Measurements from ENCODE around the gene PLA2G12A.
"Not testable (repeated sequence)": the region's sequence is repeated elsewhere in the genome, so short reads cannot be mapped to it uniquely, and the experiment has no call there.

PLA2G12A gene

GRCh38 chr4:109728385-109728784, 1.5 kb downstream of the PLA2G12A start:
- DNase-seq: no peak

DNA sequence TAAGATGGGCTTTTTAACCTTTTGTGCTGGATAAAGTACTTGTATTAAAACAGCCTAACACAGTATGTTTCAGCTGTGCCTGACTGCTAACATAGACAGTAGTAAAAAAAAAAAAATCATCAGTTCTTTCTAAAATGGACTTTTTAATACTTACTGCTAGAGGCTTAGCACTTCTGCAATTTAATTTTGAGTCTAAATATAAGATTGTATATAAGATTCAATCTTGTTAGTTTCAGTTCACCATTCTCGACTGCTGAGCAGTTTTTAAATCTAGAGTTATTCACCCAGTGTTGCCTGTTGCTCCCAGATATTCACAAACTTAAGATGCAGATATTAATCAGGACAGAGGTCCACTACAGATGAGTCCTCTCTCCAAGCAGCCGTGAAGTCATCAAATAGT, 6.8 kb downstream of the PLA2G12A start:
- DNase-seq: no peak

DNA sequence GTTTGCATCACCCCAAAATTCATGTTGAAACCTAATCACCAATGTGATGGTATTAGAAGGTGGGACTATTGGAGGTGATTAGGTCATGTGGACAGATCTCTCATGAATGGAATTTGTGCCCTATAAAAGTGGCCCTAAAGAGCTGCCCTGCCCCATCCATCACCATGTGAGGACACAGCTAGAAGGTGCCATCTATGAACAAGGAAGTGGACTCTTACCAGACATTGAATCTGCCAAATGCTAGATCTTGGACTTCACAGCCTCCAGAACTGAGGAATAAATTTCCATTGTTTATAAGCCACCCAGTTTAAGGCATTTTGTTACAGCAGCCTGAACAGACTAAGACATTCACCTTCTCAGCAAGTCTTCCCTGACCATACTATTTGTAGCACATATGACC, 7.5 kb downstream of the PLA2G12A start:
- no peak for DNase-seq

DNA sequence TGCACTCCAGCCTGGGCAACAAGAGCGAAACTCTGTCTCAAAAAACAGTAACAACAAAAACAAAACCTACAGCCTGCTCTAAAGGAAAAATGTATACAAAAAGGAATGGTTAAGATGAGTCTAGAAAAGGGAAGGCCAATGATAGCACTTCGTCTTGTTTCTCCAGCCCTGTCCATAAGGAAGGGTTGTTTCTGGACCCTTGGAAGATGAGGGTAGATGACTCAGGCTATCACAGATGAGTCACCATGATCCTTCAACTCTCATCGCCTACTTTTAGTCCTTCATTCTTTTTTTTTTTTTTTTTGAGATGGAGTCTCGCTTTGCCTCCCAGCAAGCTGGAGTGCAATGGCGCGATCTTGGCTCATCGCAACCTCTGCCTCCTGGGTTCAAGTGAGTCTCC, 8.8 kb downstream of the PLA2G12A start:
- peak; percentile 23 for DNase-seq

DNA sequence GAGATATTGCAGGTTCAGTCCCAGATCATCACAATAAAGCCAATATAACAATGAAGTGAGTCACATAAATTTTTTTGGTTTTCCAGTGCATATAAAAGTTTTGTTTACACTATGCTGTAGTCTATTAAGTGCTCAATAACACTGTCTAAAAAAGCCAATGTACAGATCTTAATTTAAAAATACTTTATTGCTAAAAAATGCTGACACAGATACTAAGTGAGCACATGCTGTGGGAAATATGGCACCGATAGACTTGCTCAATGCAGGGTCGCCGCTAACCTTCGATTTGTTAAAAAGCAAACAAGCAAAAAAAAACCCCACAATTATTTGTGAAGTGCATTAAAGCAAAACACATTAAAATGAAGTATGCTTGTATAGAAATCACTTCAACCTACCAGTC, 10.3 kb downstream of the PLA2G12A start:
- DNase-seq: no peak

DNA sequence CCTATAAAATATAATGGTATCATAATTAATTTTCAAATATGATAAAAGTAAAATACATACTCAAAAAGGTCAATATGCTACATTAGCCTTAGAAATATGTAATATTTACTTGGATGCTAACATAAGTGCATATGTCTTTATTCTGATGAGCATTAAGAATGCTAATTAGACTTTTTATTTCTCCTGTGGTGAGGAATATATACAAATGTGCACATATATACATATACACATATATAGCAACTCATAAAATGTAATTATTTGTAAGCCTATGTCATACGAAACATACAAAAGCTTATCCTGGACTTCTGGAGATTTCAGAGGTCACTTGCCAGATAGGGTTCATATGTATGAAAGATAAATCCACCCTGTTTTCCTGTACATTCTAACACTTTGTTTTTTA, 11.1 kb downstream of the PLA2G12A start:
- no peak for DNase-seq

GRCh38 chr4:109713500-109713899, 16.4 kb downstream of the PLA2G12A start:
- no peak for DNase-seq

DNA sequence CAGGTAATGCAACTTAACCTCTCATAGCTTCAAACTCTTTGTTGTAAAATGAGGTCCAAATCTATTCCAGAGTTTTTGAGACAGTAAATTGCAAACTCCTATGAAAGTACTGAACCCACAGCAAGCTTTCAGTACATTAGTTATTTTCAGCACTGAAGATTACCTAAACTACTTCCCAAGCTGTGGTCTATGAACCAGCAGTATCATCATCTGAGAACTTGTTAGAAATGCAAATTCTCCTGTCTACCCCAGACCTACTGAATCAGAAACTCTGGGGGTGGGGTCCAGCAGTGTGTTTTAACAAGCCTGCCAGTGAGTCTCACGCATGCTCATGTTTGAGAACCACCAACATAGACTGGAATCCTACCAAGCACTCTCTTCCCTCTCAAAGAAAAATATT, 20.9 kb downstream of the PLA2G12A start:
- no peak for DNase-seq

DNA sequence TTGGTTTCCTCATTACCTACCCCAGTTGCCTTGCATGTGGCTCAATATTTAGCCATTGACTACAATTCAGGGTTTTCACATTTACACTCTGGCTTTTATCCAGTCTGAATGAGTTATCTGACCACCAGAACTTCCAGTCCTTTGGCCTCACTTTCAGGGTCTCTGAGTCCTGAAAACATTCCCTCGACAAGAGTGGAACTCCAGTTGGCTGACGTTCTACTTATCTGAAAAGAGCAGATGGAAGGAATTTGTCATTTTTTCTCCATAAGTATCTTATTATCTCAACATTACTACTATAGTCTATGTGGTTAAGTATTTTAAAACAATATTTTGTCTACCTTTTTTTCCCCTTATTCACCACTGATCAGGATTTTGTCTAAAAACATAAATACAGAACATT, 21.4 kb downstream of the PLA2G12A start:
- peak; percentile 21 for DNase-seq

- no peak for DNase-seq
Observed at GRCh38 chr4:109703664-109704361, 26.1 kb downstream of the PLA2G12A start.

GRCh38 chr4:109702950-109703663, 26.8 kb downstream of the PLA2G12A start, which contains the start of gene CASP6:
Gene CASP6 (minus strand): TSS chr4:109703445. CDS start chr4:109703395, 50 bp downstream.
- DNase-seq: peak; percentile 60

GRCh38 chr4:109701566-109702410, 28.1 kb downstream of the PLA2G12A start:
- no peak for DNase-seq

DNA sequence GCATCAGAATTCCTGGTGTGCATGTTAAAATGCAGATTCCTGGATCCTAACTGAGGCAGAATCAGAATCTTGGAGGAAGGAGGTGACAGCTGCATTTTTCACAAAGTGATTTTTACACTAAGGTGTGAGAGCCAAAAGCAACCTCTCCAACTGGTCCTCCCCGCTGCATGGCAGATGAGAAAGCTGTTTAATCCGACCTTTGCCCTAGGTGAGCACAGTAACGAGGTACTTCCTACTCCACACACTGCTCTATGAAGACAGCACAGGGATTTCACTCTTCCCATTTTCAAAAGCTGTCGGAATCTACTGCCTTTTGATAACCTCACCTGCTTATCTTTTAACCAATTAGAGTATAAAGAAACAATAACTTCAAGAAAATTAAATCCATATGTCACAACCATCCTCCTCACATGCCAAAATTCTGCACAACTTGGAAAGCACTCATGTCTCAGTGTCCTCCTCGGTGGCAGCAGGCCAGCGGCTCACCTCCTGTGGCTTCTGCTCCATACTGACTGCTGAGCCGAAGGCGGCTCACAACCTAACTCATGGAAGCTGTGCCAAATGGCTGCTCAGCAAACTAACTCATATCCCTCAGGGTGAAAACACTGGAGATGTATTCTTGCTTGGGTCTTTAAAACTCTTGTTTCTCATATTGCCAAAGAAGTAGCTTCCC, 30.2 kb downstream of the PLA2G12A start:
- DNase-seq: peak; percentile 59

- no peak for DNase-seq
Observed at GRCh38 chr4:109698656-109699055, 31.2 kb downstream of the PLA2G12A start.

DNA sequence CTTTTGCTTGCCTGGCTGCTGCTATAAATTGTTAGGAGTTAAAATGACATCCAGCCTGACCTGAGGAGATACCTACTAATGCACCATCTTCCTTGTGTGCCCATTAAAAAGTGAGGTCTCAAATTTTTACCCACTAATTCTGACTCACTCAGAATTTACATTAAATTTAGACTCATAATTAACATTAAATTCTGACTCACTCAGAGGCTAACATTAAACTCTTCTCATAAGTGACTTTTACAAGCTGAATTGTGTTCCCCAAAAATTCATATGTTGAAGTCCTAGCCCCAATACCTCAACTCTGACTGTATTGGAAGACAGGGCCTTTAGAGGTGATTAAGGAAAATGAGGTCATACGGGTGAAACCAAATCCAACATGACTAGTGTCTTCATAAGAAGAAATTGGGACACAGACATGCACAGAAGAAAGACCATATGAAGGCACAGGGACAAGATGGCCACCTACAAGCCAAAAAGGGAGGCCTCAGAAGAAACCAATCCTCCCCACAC, 38.4 kb downstream of the PLA2G12A start:
- no peak for DNase-seq

DNA sequence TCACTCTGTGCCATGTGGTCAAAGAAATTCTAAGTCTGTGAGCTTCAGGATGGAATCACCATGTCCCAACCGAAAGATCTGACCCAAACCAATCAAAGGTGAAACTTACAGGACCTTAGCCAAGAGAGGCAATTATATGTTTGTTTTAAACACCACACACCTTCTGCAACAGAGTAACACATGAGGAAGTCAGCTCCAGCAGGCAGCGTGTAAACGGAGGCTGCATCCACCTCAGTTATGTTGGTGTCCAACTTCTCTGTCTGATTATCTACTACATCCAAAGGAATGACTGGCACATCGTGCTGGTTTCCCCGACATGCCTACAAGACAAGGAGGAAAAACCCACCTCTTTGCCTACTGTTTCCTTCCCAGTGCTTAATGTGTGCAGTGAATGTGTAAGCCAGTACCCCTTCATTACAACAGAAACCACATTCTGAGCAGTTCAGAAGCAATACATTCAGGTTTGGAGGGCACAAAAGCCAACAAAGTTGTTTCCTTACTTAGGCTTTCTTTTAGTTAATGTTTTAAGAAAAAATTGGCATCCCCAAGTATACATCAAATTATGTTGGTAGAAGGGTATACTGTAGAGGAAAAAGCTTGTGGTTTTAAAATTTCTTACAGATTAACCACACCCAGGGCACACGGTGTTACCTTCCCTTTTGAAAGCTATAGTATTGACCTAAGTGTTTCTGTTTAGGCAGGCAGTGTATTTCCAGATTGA, 39.0 kb downstream of the PLA2G12A start:
- no peak for DNase-seq

- no peak for DNase-seq
Observed at GRCh38 chr4:109684727-109685126, 45.1 kb downstream of the PLA2G12A start.

- DNase-seq: no peak
Observed at GRCh38 chr4:109683621-109684253, 46.1 kb downstream of the PLA2G12A start.

- DNase-seq: no peak
Observed at GRCh38 chr4:109682875-109683274, 47.0 kb downstream of the PLA2G12A start.

GRCh38 chr4:109678925-109679324, 50.9 kb downstream of the PLA2G12A start:
- DNase-seq: not testable (repeated sequence)

GRCh38 chr4:109678472-109678871, 51.4 kb downstream of the PLA2G12A start:
- DNase-seq: not testable (repeated sequence)

DNA sequence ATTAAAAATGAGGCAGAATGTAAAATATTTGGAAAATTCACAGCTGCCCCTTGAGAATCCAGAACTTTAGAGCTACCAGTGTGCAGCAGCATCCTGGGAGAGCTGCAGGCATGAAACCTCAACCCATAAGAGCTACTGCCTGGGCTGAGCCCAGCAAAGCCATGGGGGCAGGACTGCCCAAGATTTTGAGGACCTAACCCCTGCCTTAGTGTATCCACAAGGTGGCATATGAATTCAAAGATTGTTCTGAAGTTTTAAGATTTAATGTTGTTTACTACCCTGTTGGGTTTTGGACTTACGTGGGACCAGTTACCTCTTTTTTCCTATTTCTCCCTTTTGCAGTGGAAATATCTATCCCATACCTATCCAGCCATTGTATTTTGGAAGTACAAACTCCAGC, 53.0 kb downstream of the PLA2G12A start:
- no peak for DNase-seq
